Sigmoid colon (tissue), 7 donors: Measurements from ENCODE around the gene HMGN3. TPM values are rescaled to one million over a fixed set of nuclear protein-coding genes. Genes with fewer than 3 reads are reported as not detected.

Experiments
- DNase-seq: peaks from one replicate; pipeline ENCODE4 v3.0.0-alpha.2; 2019
- H3K27ac ChIP-seq, 4 donors: fragments of 200-600 bp; sonication (generic); one replicate each; pipeline ENCODE4 v1.5.1; 2016 to 2019; ENCODE audit warnings: mild to moderate bottlenecking in 1 of 4
- H3K27me3 ChIP-seq, 3 donors: fragments of 200-600 bp; sonication (generic); one replicate each; pipeline ENCODE4 v1.5.1; 2019; ENCODE audit warnings: mild to moderate bottlenecking in 1 of 3
- H3K36me3 ChIP-seq, 4 donors: fragments of 200-600 bp; sonication (generic); one replicate each; pipeline ENCODE4 v1.5.1; 2016 to 2019
- H3K4me1 ChIP-seq, 4 donors: fragments of 200-600 bp; sonication (generic); one replicate each; pipeline ENCODE4 v1.5.1; 2017 to 2019
- H3K4me3 ChIP-seq, 4 donors: fragments of 200-600 bp; sonication (generic); one replicate each; pipeline ENCODE4 v1.5.1; 2017 to 2019; ENCODE audit warnings: mild to moderate bottlenecking in 2 of 4, moderate library complexity in 1 of 4
- H3K9me3 ChIP-seq, 4 donors: fragments of 200-600 bp in 3 of 4; sonication (generic) in 3 of 4; one replicate each; pipeline versions ENCODE4 v1.5.1 to v1.6.1; 2013 to 2019
- EP300 ChIP-seq, 4 donors: sonication (generic); formaldehyde crosslinking; IDR thresholded peaks; one replicate each; pipeline ENCODE4 v1.6.1; 2017; ENCODE audit warnings: antibody characterized with exemption in 4 of 4
- POLR2A ChIP-seq, 2 donors: fragments of 450-650 bp; IDR thresholded peaks; one replicate each; pipeline ENCODE4 v1.6.1; 2016; ENCODE audit warnings: antibody characterized with exemption in 2 of 2, mild to moderate bottlenecking in 2 of 2, moderate library complexity in 2 of 2
- POLR2AphosphoS5 ChIP-seq, 4 donors: sonication (generic); formaldehyde crosslinking; IDR thresholded peaks; one replicate each; pipeline ENCODE4 v1.6.1; 2017; ENCODE audit warnings: antibody characterized with exemption in 4 of 4
- WGBS, 2 donors: extraction: QIAGEN DNeasy Blood & Tissue Kit; methylation state at CpG; one replicate each; pipeline ENCODE4 v1.1.7; 2013; 5-methylcytosine and 5-hydroxymethylcytosine counted together
- intact Hi-C: fragments of 100-400 bp; cut with DNase I; formaldehyde crosslinking; loops from one replicate; pipeline ENCODE4 v1.15.1; 2023
- polyA plus RNA-seq, 3 donors: library from polyadenylated mRNA; stranded (reverse); fragments of 200-250 nt; gene quantifications; one replicate each; pipeline ENCODE4 v1.2.3, GENCODE V29; 2013
- total RNA-seq, 4 donors: library from RNA; depleted of rRNA; stranded (reverse); fragments of >200 nt; gene quantifications; one replicate each; pipeline ENCODE4 v1.1.0, GENCODE V29; 2016
- TF ChIP-seq, protein P1 (sequence below), 4 experiments: fragments of 450-650 bp in 3 of 4; fragments of 200-600 bp in 1 of 4; IDR thresholded peaks; one replicate each; pipeline ENCODE4 v1.5.1; 2016 to 2019; ENCODE audit warnings: antibody characterized with exemption in 4 of 4, mild to moderate bottlenecking in 3 of 4, moderate library complexity in 2 of 4
- donor health status: healthy with polysubstance abuse.
- donor health status: Bipolar disorder and iron deficiency.
- donor health status: healthy.

HMGN3 gene
- 10 to 100 TPM; 49.9 to 82.8 (median 61.3) TPM for total RNA-seq
- 10 to 100 TPM; 69.4 to 76.9 (median 69.4) TPM for polyA plus RNA-seq

DNA sequence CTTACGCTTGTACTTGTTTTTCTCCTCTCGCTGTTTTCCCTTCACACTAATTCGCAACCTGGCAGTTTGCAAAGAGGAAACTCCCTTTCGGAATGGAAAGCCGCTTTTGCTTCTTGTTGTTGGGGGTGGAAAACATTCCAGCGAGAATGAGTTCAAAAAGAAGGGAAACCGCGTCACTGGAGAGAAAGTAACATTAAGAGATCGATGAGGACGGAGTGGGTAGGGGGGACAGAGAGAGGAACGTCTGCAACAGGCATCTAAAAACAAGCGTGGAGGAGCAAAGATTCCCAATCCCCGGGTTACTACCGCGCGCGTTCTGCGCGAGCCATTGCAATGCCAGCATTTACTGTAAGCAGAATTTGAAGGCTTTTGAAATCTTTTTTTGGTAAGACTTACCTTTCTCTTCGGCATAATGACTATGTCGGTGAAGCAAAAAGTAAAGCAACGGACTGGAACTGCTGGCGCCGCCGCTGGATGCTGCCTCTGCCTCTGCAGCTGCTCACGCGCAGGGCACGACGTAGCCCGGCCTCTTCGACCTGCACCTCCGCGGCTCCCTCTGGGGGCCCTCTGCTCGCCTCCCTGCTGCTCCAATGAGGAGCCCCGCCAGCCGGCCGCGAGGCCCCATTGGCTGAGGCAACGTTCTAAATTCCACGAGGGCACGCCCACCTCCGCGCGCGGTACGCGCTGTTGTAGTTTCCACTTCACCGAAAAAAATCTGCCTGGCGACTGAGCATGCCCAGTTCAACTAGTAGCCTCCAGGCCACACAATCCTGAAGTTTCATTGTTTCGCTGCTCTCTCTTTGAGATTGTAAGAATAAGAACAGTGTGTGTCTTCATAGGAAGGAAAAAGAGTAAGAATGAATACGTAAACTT lies at the start of gene HMGN3:
Gene HMGN3 (minus strand): TSS at position 533 of the 873 bp plus-strand sequence.
- intact Hi-C loops = loop anchor here (1.0 to 2.0 kb wide), 3 partner anchors 156 to 368 kb away; partner anchors contain the start of genes IRAK1BP1, LCA5 and PHIP
- Histone ChIP-seq H3K9me3 (no peaks in the 10 kb centered on the region), H3K27ac (peak within 1 kb of the TSS; percentile 90 to 96 (median 92)), H3K4me3 (peak within 1 kb of the TSS; percentile 64 to 80 (median 74)), H3K4me1 (peaks cover 0 to 18% (median 17%) of the 10 kb centered on the region in 4 donors), H3K27me3 (no peaks in the 10 kb centered on the region), H3K36me3 (no peaks in the 10 kb centered on the region)
- no peak for TF ChIP-seq EP300 (IDR thresholded peaks at IDR 0.05)
- TF ChIP-seq POLR2AphosphoS5 (IDR thresholded peaks at IDR 0.05) = peak; percentile 87 to 97 (median 95)
- TF ChIP-seq, protein P1, sequence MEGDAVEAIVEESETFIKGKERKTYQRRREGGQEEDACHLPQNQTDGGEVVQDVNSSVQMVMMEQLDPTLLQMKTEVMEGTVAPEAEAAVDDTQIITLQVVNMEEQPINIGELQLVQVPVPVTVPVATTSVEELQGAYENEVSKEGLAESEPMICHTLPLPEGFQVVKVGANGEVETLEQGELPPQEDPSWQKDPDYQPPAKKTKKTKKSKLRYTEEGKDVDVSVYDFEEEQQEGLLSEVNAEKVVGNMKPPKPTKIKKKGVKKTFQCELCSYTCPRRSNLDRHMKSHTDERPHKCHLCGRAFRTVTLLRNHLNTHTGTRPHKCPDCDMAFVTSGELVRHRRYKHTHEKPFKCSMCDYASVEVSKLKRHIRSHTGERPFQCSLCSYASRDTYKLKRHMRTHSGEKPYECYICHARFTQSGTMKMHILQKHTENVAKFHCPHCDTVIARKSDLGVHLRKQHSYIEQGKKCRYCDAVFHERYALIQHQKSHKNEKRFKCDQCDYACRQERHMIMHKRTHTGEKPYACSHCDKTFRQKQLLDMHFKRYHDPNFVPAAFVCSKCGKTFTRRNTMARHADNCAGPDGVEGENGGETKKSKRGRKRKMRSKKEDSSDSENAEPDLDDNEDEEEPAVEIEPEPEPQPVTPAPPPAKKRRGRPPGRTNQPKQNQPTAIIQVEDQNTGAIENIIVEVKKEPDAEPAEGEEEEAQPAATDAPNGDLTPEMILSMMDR (IDR thresholded peaks at IDR 0.05) = peak in 1 of 4 experiments; percentile 7
- peak; percentile 77 to 89 for TF ChIP-seq POLR2A (IDR thresholded peaks at IDR 0.05)
- WGBS, 2 donors = 2 to 3% methylated on average over 51 of the region's 51 CpGs
- DNase-seq = peak; percentile 98

DNA sequence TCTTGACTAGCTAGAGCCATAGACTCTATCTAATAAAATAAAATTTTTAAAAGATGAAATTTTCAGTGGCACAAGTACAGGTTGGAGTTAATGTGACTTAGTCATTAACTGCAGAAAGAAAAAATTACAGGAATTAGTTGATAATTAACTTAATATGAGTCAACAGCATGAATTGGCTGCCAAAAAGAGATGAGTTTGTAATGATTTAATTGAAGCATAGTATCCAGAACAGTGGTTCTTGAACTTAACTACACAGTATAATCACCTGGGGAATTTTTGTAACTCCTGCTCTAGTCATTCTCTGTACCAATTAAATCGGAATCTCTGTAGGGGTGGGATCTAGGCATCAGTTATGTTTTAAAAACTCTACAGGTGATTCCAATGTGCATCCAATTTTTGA lies 46.3 kb upstream of the HMGN3 start:
- Histone ChIP-seq H3K27me3 (no peaks in the 10 kb centered on the region), H3K4me3 (no peak overlapping the region), H3K4me1 (peaks cover 0 to 5% (median 0%) of the 10 kb centered on the region in 4 donors), H3K36me3 (no peaks in the 10 kb centered on the region), H3K9me3 (peaks cover 0 to 3% (median 1%) of the 10 kb centered on the region in 4 donors), H3K27ac (no peak overlapping the region)
- WGBS, 2 donors = 43 to 88% methylated on average over 1 of the region's 1 CpG
- TF ChIP-seq POLR2AphosphoS5 (IDR thresholded peaks at IDR 0.05) (no peak), POLR2A (IDR thresholded peaks at IDR 0.05) (no peak), EP300 (IDR thresholded peaks at IDR 0.05) (no peak)
- TF ChIP-seq, protein P1 (IDR thresholded peaks at IDR 0.05) = no peak
- intact Hi-C loops = no loop called here
- no peak for DNase-seq

DNA sequence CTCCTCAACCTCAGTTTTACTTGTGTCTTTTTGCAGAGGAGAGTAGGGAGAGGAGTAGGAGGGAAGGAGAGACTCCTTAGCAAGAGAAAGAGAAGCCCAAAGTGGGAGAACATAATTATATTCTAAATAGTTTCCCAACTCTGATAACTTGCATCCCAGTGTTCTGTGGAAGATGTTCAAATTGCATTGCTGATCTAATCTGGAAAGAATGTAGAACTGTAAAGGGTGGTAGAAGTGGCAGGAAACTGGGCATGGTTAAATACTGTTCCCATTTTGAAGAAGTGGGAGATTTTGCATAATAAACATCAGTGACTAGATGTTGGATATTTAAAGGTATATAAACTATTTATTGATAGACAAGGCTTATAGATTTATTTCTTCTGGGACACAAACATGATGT lies 42.6 kb upstream of the HMGN3 start:
- Histone ChIP-seq H3K27ac (no peak overlapping the region), H3K4me1 (peaks cover 0 to 5% (median 0%) of the 10 kb centered on the region in 4 donors), H3K36me3 (no peaks in the 10 kb centered on the region), H3K4me3 (no peak overlapping the region), H3K27me3 (no peaks in the 10 kb centered on the region), H3K9me3 (peaks cover 0 to 3% (median 0%) of the 10 kb centered on the region in 4 donors)
- DNase-seq = no peak
- TF ChIP-seq POLR2A (IDR thresholded peaks at IDR 0.05) = no peak
- no peak for TF ChIP-seq EP300 (IDR thresholded peaks at IDR 0.05)
- TF ChIP-seq POLR2AphosphoS5 (IDR thresholded peaks at IDR 0.05) = no peak
- TF ChIP-seq, protein P1 (IDR thresholded peaks at IDR 0.05) = no peak
- intact Hi-C loops = no loop called here

DNA sequence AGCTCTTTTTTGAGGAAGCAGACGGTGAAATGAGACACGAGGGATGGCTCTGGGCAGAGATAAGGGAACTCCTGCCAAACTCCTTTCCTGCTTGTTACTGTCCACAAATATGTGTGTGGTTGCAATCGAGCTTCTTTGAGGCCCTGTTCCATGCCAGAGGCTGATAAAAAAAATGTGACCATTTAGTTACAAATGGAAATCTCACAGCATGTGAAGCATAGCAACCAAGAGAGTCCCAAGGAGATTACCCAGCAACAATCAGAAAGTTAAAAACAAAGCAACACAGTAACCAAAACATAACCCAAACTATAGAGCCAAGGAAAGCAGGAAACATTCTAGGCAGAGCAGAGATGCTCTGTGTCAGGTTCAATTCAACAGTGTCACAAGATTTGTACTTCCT lies 35.4 kb upstream of the HMGN3 start:
- no peak overlapping the region for H3K4me3 ChIP-seq
- intact Hi-C loops = no loop called here
- WGBS, 2 donors = 1 to 3% methylated on average over 3 of the region's 3 CpGs
- H3K27ac ChIP-seq = peak overlapping the region in 1 of 4 donors; percentile 23
- H3K36me3 ChIP-seq = no peaks in the 10 kb centered on the region
- H3K27me3 ChIP-seq = no peaks in the 10 kb centered on the region
- peaks cover 0 to 8% (median 2%) of the 10 kb centered on the region in 4 donors for H3K4me1 ChIP-seq
- TF ChIP-seq POLR2A (IDR thresholded peaks at IDR 0.05) (no peak), POLR2AphosphoS5 (IDR thresholded peaks at IDR 0.05) (no peak), EP300 (IDR thresholded peaks at IDR 0.05) (no peak)
- TF ChIP-seq, protein P1 (IDR thresholded peaks at IDR 0.05) = no peak
- no peak for DNase-seq
- no peaks in the 10 kb centered on the region for H3K9me3 ChIP-seq
